Superior temporal gyrus (tissue), 1 donor: ENCODE measurements around the gene HLA-A.

Experiments
- DNase-seq: peaks from one replicate; pipeline ENCODE4 v3.0.0-alpha.2; 2016; ENCODE audit errors: extremely low spot score

The HLA-A gene

GRCh38 chr6:29989211-29989610, 46.9 kb downstream of the HLA-A start:
- no peak for DNase-seq

GRCh38 chr6:29990931-29991330, 48.6 kb downstream of the HLA-A start:
- DNase-seq, result no peak

DNA sequence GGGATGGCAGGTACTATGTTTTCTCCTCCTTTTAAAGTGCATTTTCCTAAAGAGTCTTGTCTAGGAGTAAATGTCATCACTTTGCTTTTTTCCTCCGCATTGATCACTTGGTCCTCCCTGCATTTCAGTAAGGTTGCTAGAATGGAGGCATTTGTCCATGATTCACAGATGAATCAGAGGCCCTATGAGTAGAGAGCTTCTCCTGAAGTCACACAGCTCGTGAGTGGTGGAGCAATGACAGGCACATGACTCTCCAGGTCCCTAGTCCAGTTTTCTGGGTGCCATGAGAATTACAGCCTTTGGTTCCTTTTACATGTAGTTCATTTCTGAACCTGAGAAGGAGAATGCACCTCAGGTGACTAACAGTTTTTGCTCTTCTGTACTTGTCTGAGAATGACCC, 50.5 kb downstream of the HLA-A start:
- no peak for DNase-seq

DNA sequence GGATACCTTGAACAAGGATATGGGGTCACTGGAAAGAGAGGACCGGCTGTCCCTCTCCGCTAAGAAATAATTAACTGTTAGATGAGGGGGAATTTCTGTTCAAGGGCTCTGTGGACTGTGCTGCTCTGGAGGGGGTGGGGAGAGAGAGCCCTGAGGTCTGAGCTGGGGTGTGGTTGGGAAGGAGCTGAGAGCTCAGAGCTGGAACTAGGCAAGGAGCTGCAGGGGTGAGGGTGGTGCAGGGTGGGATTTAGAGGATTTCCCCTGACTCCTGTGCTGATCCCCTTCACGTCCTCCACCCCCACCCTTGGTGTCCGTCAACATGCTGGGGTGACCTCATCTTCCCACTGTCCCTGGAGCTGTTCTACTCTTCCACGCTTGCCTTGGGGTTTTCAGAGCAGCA, 52.5 kb downstream of the HLA-A start:
- no peak for DNase-seq

- no peak for DNase-seq
Measured at GRCh38 chr6:29995340-29995777, 53.0 kb downstream of the HLA-A start.
